HEK293 (cell line): Measurements from ENCODE around the gene CC2D1A.

Source experiments
- CTCF ChIP-seq: fragments of 450-650 bp; formaldehyde crosslinking; IDR thresholded peaks from 2 replicates; pipeline ENCODE4 v1.5.1; 2016; ENCODE audit warnings: missing biosample characterization, missing genetic modification characterization
- ZSCAN30 ChIP-seq: fragments of 450-650 bp; IDR thresholded peaks from 2 replicates; pipeline ENCODE4 v1.5.1; 2018; ENCODE audit warnings: missing biosample characterization, mild to moderate bottlenecking, missing genetic modification characterization, moderate library complexity
- ZXDB ChIP-seq: fragments of 450-650 bp; formaldehyde crosslinking; IDR thresholded peaks from 2 replicates; pipeline ENCODE4 v1.5.1; 2016; ENCODE audit warnings: missing biosample characterization, missing genetic modification characterization

GRCh38 chr19:13892870-13893269, 13.1 kb upstream of the CC2D1A start:
- no peak for TF ChIP-seq CTCF
- no peak for TF ChIP-seq ZSCAN30 (tag by site-specific recombination)
- no peak for TF ChIP-seq ZXDB (tag by site-specific recombination)
